ENCODE data around the gene EXOC2.

The EXOC2 gene

DNA sequence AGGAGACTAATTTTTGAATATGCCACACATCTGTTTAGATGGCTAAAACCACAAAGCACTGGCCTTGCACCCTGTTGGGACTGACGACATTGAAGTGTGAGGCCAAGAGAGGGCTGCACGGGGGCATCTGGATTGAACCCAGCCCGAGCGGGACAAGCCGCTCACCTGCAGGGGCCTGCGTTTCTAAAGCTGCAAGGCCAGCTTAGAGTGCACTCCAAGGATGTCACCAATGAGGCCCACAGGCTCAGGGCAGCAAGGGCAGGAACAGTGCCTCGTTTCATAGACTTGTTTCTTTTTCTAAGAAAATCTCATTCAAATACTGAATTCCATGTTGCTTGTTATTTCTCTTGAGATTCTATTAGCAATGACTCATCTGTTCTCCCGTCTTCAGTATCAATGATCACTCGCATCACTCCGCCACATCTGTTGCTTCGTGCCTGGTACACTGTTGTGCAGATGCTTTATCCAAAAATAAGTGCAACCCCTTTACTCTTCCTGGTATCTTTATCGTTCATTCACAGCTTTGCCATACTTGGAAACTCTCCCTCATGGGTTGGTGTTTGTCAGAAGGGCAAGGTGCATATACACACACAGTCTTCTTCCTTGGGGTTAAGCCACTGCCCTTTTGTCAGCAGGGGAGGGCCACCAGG lies 181.3 kb downstream of the EXOC2 start:
- H3K4me3 ChIP-seq (ENCODE audit: low read depth, low read length) = no peak overlapping the region
- no peak overlapping the region for H3K9ac ChIP-seq
- H2AFZ ChIP-seq = no peak overlapping the region
- H3K27ac ChIP-seq = no peak overlapping the region
- no peaks in the 10 kb centered on the region for H3K79me2 ChIP-seq
- H3K4me1 ChIP-seq = no peaks in the 10 kb centered on the region
- H3K9me3 ChIP-seq (ENCODE audit: control insufficient read depth, low read length) = no peaks in the 10 kb centered on the region
- no peak overlapping the region for H3K4me2 ChIP-seq (ENCODE audit: low read length)
- TF ChIP-seq, protein P1, sequence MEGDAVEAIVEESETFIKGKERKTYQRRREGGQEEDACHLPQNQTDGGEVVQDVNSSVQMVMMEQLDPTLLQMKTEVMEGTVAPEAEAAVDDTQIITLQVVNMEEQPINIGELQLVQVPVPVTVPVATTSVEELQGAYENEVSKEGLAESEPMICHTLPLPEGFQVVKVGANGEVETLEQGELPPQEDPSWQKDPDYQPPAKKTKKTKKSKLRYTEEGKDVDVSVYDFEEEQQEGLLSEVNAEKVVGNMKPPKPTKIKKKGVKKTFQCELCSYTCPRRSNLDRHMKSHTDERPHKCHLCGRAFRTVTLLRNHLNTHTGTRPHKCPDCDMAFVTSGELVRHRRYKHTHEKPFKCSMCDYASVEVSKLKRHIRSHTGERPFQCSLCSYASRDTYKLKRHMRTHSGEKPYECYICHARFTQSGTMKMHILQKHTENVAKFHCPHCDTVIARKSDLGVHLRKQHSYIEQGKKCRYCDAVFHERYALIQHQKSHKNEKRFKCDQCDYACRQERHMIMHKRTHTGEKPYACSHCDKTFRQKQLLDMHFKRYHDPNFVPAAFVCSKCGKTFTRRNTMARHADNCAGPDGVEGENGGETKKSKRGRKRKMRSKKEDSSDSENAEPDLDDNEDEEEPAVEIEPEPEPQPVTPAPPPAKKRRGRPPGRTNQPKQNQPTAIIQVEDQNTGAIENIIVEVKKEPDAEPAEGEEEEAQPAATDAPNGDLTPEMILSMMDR (IDR thresholded peaks at IDR 0.05) = no peak
- no peaks in the 10 kb centered on the region for H3K36me3 ChIP-seq (ENCODE audit: control insufficient read depth, insufficient read depth, low read length)
- H3K27me3 ChIP-seq (ENCODE audit: control insufficient read depth, insufficient read depth, low read length) = no peaks in the 10 kb centered on the region

DNA sequence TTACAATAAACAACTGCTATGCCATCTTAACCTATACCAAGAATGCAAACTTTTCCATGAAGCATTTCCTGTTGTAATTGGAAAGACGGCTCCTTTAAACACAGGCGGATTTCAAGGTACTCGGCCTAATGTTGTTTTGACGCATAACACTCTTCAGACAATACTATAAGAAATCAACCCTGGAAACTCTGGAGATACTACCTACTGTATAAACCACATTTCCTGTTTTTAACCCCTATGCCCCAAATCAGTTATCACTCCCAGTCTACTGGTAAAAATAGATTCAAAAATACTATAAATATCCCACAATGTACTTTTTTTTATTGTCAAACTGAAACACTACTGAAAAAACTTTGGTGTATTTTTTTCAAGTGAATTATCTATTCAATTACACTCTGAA lies 183.3 kb downstream of the EXOC2 start:
- Histone ChIP-seq H3K36me3 (ENCODE audit: control insufficient read depth, insufficient read depth, low read length) (no peaks in the 10 kb centered on the region), H3K4me3 (ENCODE audit: low read depth, low read length) (no peak overlapping the region), H3K79me2 (no peaks in the 10 kb centered on the region), H3K4me2 (ENCODE audit: low read length) (no peak overlapping the region), H2AFZ (no peak overlapping the region), H3K4me1 (no peaks in the 10 kb centered on the region), H3K9ac (no peak overlapping the region), H3K27ac (no peak overlapping the region), H3K27me3 (ENCODE audit: control insufficient read depth, insufficient read depth, low read length) (no peaks in the 10 kb centered on the region), H3K9me3 (ENCODE audit: control insufficient read depth, low read length) (no peaks in the 10 kb centered on the region)
- TF ChIP-seq, protein P1 (IDR thresholded peaks at IDR 0.05) = no peak

DNA sequence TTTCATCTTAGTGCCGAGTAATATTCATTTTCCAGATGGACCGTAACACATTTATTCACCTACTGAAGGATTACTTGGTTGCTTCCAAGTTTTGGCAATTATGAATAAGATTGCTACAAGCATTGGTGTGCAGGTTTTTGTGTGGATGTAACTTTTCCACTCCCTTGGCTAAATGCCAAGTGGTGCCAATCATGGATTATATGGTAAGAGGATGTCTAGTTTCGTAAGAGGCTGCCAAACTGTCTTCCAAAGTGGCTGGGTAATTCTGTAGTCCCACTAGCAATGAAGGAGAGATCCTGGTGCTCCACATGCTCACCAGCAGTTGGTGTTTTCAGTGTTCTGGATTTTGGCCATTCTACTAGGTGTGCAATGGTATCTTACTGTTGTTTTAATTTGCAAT lies 184.3 kb downstream of the EXOC2 start:
- no peaks in the 10 kb centered on the region for H3K9me3 ChIP-seq (ENCODE audit: control insufficient read depth, low read length)
- TF ChIP-seq, protein P1 (IDR thresholded peaks at IDR 0.05) = no peak

DNA sequence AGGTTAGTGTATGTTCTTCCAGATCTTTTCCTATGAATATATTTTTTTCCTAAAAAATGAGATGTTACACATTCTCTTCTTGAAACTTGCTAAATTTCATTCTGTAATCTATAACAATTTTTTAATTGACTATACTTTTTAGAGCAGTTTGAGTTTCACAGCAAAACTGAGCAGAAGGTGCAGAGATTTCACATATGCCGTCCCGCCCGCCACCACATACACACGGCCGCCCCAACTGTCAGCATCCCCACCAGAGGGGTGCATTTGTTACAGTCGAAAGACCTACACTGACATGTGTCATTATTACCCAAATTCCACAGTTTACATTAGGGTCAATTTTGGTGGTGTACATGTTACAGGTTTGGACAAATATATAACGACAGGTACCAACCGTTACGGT lies 184.9 kb downstream of the EXOC2 start:
- Histone ChIP-seq H3K27ac (no peak overlapping the region), H3K4me1 (no peaks in the 10 kb centered on the region), H3K27me3 (ENCODE audit: control insufficient read depth, insufficient read depth, low read length) (no peaks in the 10 kb centered on the region), H3K4me2 (ENCODE audit: low read length) (no peak overlapping the region), H2AFZ (no peak overlapping the region), H3K79me2 (no peaks in the 10 kb centered on the region), H3K36me3 (ENCODE audit: control insufficient read depth, insufficient read depth, low read length) (no peaks in the 10 kb centered on the region), H3K9ac (no peak overlapping the region), H3K9me3 (ENCODE audit: control insufficient read depth, low read length) (no peaks in the 10 kb centered on the region), H3K4me3 (ENCODE audit: low read depth, low read length) (no peak overlapping the region)
- TF ChIP-seq, protein P1 (IDR thresholded peaks at IDR 0.05) = no peak

More for the DNA sequence above, 184.3 kb downstream of the EXOC2 start:
- Histone ChIP-seq H3K4me1 (no peaks in the 10 kb centered on the region), H3K79me2 (no peaks in the 10 kb centered on the region), H3K4me2 (ENCODE audit: low read length) (no peak overlapping the region), H2AFZ (no peak overlapping the region), H3K27ac (no peak overlapping the region), H3K27me3 (ENCODE audit: control insufficient read depth, insufficient read depth, low read length) (no peaks in the 10 kb centered on the region), H3K4me3 (ENCODE audit: low read depth, low read length) (no peak overlapping the region), H3K9ac (no peak overlapping the region), H3K36me3 (ENCODE audit: control insufficient read depth, insufficient read depth, low read length) (no peaks in the 10 kb centered on the region)

All from parathyroid adenoma (tissue), 2 donors.